Endothelial cell of umbilical vein (primary cell): ENCODE measurements around the gene ZDHHC11. TPM values are rescaled to one million over a fixed set of nuclear protein-coding genes. Genes with fewer than 3 reads are reported as not detected.

Source experiments
- BruUV-seq: library from RNA; stranded (reverse); fragments of 400-500 nt; replicated peaks from 2 replicates; lab custom pipeline; 2021; lab: Mats Ljungman, UMichigan
- CTCF ChIA-PET: fragments of 300-600, 350-600 bp; sonication (Branson Sonifier 250); formaldehyde crosslinking; loops from one replicate; lab custom pipeline; 2021; ENCODE audit warnings: antibody characterized with exemption, inconsistent platforms; lab: Charles Lee
- POLR2A ChIA-PET: fragments of 300-600, 350-600 bp; sonication (Branson Sonifier 250); formaldehyde crosslinking; loops from one replicate; lab custom pipeline; 2021; ENCODE audit warnings: antibody characterized with exemption, inconsistent platforms; lab: Charles Lee
- DNase-seq: peaks from one replicate; pipeline ENCODE4 v3.0.0-alpha.2; 2011; ENCODE audit warnings: low read depth, low spot score
- FAIRE-seq: peaks from 2 replicates; lab custom pipeline; 2011; peaks lifted over from hg19 to GRCh38; lab: Jason Lieb, UNC
- H2AFZ ChIP-seq: 2 replicates; pipeline ENCODE4 v1.6.0; 2012; ENCODE audit warnings: low read depth, low read length, control low read depth, inconsistent platforms
- H3K27ac ChIP-seq: 2 replicates; pipeline ENCODE4 v1.5.1; 2011; ENCODE audit warnings: low read depth, mild to moderate bottlenecking, control low read depth, low read length, moderate library complexity; ENCODE audit not compliant: insufficient read depth
- H3K27me3 ChIP-seq, 2 experiments: 2 replicates each; pipeline versions ENCODE4 v1.6.0 to v1.6.1; 2011; ENCODE audit warnings: low read length in 2 of 2, mixed read lengths in 1 of 2; ENCODE audit not compliant: control insufficient read depth in 2 of 2, insufficient read depth in 2 of 2
- H3K36me3 ChIP-seq, 2 experiments: 2 replicates in 1 of 2; 3 replicates in 1 of 2; pipeline ENCODE4 v1.5.1; 2011; ENCODE audit warnings: low read length in 2 of 2, mild to moderate bottlenecking in 1 of 2, moderate library complexity in 1 of 2; ENCODE audit not compliant: control insufficient read depth in 2 of 2, insufficient read depth in 2 of 2; ENCODE audit errors: extremely low read depth in 1 of 2
- H3K4me1 ChIP-seq: 3 replicates; pipeline ENCODE4 v1.5.1; 2011; ENCODE audit warnings: mild to moderate bottlenecking, low read length; ENCODE audit not compliant: control insufficient read depth, insufficient read depth; ENCODE audit errors: extremely low read depth
- H3K4me2 ChIP-seq: 2 replicates; pipeline ENCODE4 v1.6.1; 2011; ENCODE audit warnings: low read length, control low read depth, mixed read lengths; ENCODE audit not compliant: insufficient read depth
- H3K4me3 ChIP-seq, 3 experiments: fragments of 200-600 bp in 1 of 3; sonication (generic), shearing (Covaris generic) in 1 of 3; replicated peaks in 1 of 3; 2 replicates each; pipeline ENCODE4 v1.5.1; 2011 to 2016; ENCODE audit warnings: control low read depth in 3 of 3, low read length in 3 of 3, mild to moderate bottlenecking in 2 of 3, inconsistent platforms in 1 of 3, low read depth in 1 of 3, moderate library complexity in 1 of 3; ENCODE audit not compliant: insufficient read depth in 1 of 3
- H3K79me2 ChIP-seq: 2 replicates; pipeline ENCODE4 v1.6.0; 2012; ENCODE audit warnings: low read length, inconsistent platforms; ENCODE audit not compliant: control insufficient read depth, insufficient read depth
- H3K9ac ChIP-seq: replicated peaks from 2 replicates; pipeline ENCODE3; 2011; ENCODE audit warnings: low read length, control low read depth; ENCODE audit not compliant: insufficient read depth; ENCODE audit errors: extremely low read depth
- H3K9me1 ChIP-seq: replicated peaks from 3 replicates; pipeline ENCODE4 v1.6.0; 2011; ENCODE audit warnings: mild to moderate bottlenecking, low read length; ENCODE audit not compliant: control insufficient read depth, insufficient read depth; ENCODE audit errors: extremely low read depth
- H3K9me3 ChIP-seq: replicated peaks from 2 replicates; pipeline ENCODE4 v1.5.1; 2012; ENCODE audit warnings: low read length, inconsistent platforms; ENCODE audit not compliant: control insufficient read depth, insufficient read depth
- H4K20me1 ChIP-seq: replicated peaks from 2 replicates; pipeline ENCODE3; 2011; ENCODE audit warnings: mild to moderate bottlenecking, low read length; ENCODE audit not compliant: control insufficient read depth, insufficient read depth; ENCODE audit errors: extremely low read depth
- GATA2 ChIP-seq: IDR thresholded peaks from 2 replicates; pipeline ENCODE4 v1.7.0; 2011; ENCODE audit warnings: low read depth, mild to moderate bottlenecking, moderate library complexity, mixed read lengths, low read length; ENCODE audit not compliant: insufficient read length, insufficient read depth
- MAX ChIP-seq: IDR thresholded peaks from 2 replicates; pipeline ENCODE4 v1.6.1; 2011; ENCODE audit not compliant: insufficient read depth, insufficient read length
- MYC ChIP-seq: IDR thresholded peaks from one replicate; pipeline ENCODE4 v1.6.1; 2011; ENCODE audit warnings: mild to moderate bottlenecking, low read depth, low read length
- POLR2A ChIP-seq: IDR thresholded peaks from 2 replicates; pipeline ENCODE4 v1.6.1; 2012; ENCODE audit warnings: low read depth, mild to moderate bottlenecking, control low read depth, low read length
- POLR2AphosphoS5 ChIP-seq: IDR thresholded peaks from 2 replicates; pipeline ENCODE4 v1.6.1; 2012; ENCODE audit warnings: low read depth, mild to moderate bottlenecking, control low read depth, low read length, moderate library complexity; ENCODE audit not compliant: insufficient read depth
- dilution Hi-C: fragments of 300-500 bp; cut with MboI; formaldehyde crosslinking; loops from one replicate; pipeline ENCODE4 v1.15.0; 2019; ENCODE audit warnings: low sequenced_read_pairs; ENCODE audit not compliant: extremely low pct_ligation_motif_present
- intact Hi-C: fragments of 100-400 bp; cut with micrococcal nuclease; formaldehyde crosslinking; loops from one replicate; pipeline ENCODE4 v1.10.0; 2022
- polyA plus RNA-seq, 4 experiments: library from polyadenylated mRNA; depleted of rRNA in 3 of 4; stranded (reverse) in 3 of 4; unstranded in 1 of 4; fragments of >200 nt; gene quantifications; 2 replicates each; pipeline versions ENCODE4 v1.2.1 to v1.2.3, GENCODE V29; 2011 to 2012; ENCODE audit warnings: missing spikeins in 1 of 4
- total RNA-seq: library from RNA; stranded (reverse); gene quantifications from 2 replicates; pipeline ENCODE4 v1.2.3, GENCODE V29; 2021

The ZDHHC11 gene
- total and polyA plus RNA-seq, 2 donors (not counting 3 experiments of a cell fraction or from before 2014, with no cell fraction given): 0.35 to 4.4 TPM

- H3K4me3 ChIP-seq: no peak overlapping the region
- no peak overlapping the region for H3K27ac ChIP-seq
- no peaks in the 10 kb centered on the region for H3K9me1 ChIP-seq
- ChIA-PET CTCF (no interaction called here), POLR2A (no interaction called here)
- dilution Hi-C loops: no loop called here
- intact Hi-C loops: no loop called here
- FAIRE-seq (no peak), DNase-seq (no peak)
- no TSS peak for BruUV-seq
- no peaks in the 10 kb centered on the region for H3K9me3 ChIP-seq
- no peak for TF ChIP-seq MAX
- no peak for TF ChIP-seq GATA2
- TF ChIP-seq POLR2AphosphoS5: no peak
- no peak for TF ChIP-seq POLR2A
- no peak for TF ChIP-seq MYC
- no peaks in the 10 kb centered on the region for H3K36me3 ChIP-seq
- H3K9ac ChIP-seq: no peak overlapping the region
- no peaks in the 10 kb centered on the region for H4K20me1 ChIP-seq
- H3K27me3 ChIP-seq: no peaks in the 10 kb centered on the region
- no peak overlapping the region for H3K4me2 ChIP-seq
- no peaks in the 10 kb centered on the region for H3K79me2 ChIP-seq
- H2AFZ ChIP-seq: no peak overlapping the region
- H3K4me1 ChIP-seq: no peaks in the 10 kb centered on the region
These were observed 1.2 kb upstream of the ZDHHC11 start for GRCh38 chr5:852018-852417.

- H3K4me2 ChIP-seq: no peak overlapping the region
- H3K79me2 ChIP-seq: no peaks in the 10 kb centered on the region
- BruUV-seq: no TSS peak
- H3K9me1 ChIP-seq: no peaks in the 10 kb centered on the region
- H3K27me3 ChIP-seq: no peaks in the 10 kb centered on the region
- H3K9ac ChIP-seq: no peak overlapping the region
- TF ChIP-seq GATA2: no peak
- H3K27ac ChIP-seq: no peak overlapping the region
- no peak for DNase-seq
- FAIRE-seq: no peak
- ChIA-PET POLR2A (no interaction called here), CTCF (no interaction called here)
- H3K9me3 ChIP-seq: no peaks in the 10 kb centered on the region
- H3K4me1 ChIP-seq: no peaks in the 10 kb centered on the region
- H2AFZ ChIP-seq: no peak overlapping the region
- dilution Hi-C loops: no loop called here
- H4K20me1 ChIP-seq: no peaks in the 10 kb centered on the region
- intact Hi-C loops: no loop called here
- H3K4me3 ChIP-seq: no peak overlapping the region
- no peaks in the 10 kb centered on the region for H3K36me3 ChIP-seq
These were observed 767 bp upstream of the ZDHHC11 start for GRCh38 chr5:851553-851952.
